GM12878 (cell line): ENCODE results near the gene IFT27. TPM values are rescaled to one million over a fixed set of nuclear protein-coding genes. Genes with fewer than 3 reads are reported as not detected.

Experiments
- ATAC-seq: fragments of 200-7000 bp; cut with Tn5 transposase; 3 replicates; pipeline ENCODE4 v1.9.1; 2020; ENCODE audit warnings: mild to moderate bottlenecking, moderate library complexity
- BruUV-seq: library from RNA; stranded (reverse); fragments of 400-500 nt; replicated peaks from 2 replicates; lab custom pipeline; 2021; lab: Mats Ljungman, UMichigan
- CTCF ChIA-PET: fragments of 300-600 bp; sonication (Branson Sonifier 250); formaldehyde crosslinking; extraction: SDS; loops from one replicate; lab custom pipeline; 2021; ENCODE audit warnings: inconsistent platforms; lab: Yijun Ruan, JAX
- POLR2A ChIA-PET: fragments of 350-600 bp; formaldehyde crosslinking; extraction: SDS; loops from one replicate; lab custom pipeline; 2021; ENCODE audit warnings: inconsistent platforms; lab: Charles Lee
- RAD21 ChIA-PET: fragments of 300-600 bp; sonication (Branson Sonifier 250); formaldehyde crosslinking; loops from one replicate; lab custom pipeline; 2023; ENCODE audit warnings: antibody characterized with exemption; ENCODE audit not compliant: unreplicated experiment; lab: Charles Lee
- SMC1A ChIA-PET: fragments of 300-600 bp; sonication (Branson Sonifier 250); formaldehyde crosslinking; loops from one replicate; lab custom pipeline; 2023; ENCODE audit not compliant: unreplicated experiment, uncharacterized antibody; lab: Charles Lee
- DNase-seq: peaks from one replicate; pipeline ENCODE4 v3.0.0-alpha.2; 2011; ENCODE audit warnings: low read depth, low spot score
- FAIRE-seq: peaks from 3 replicates; lab custom pipeline; 2011; peaks lifted over from hg19 to GRCh38; lab: Jason Lieb, UNC
- H2AFZ ChIP-seq: 2 replicates; pipeline ENCODE4 v1.6.0; 2011; ENCODE audit warnings: low read depth, low read length, control low read depth; ENCODE audit not compliant: control insufficient read depth
- H3K27ac ChIP-seq: 2 replicates; pipeline ENCODE4 v1.5.1; 2011; ENCODE audit warnings: control low read depth; ENCODE audit not compliant: control insufficient read depth, insufficient read depth
- H3K27me3 ChIP-seq, 2 experiments: replicated peaks in 1 of 2; 2 replicates each; pipeline versions ENCODE4 v1.6.0 to v1.6.1; 2011; ENCODE audit warnings: low read length in 1 of 2; ENCODE audit not compliant: control insufficient read depth in 2 of 2, insufficient read depth in 2 of 2
- H3K36me3 ChIP-seq, 2 experiments: 2 replicates each; pipeline ENCODE4 v1.5.1; 2011; ENCODE audit warnings: low read length in 1 of 2; ENCODE audit not compliant: control insufficient read depth in 2 of 2, insufficient read depth in 2 of 2
- H3K4me1 ChIP-seq: 2 replicates; pipeline ENCODE4 v1.6.1; 2011; ENCODE audit warnings: mild to moderate bottlenecking, low read length, moderate library complexity, mixed read lengths; ENCODE audit not compliant: control insufficient read depth, insufficient read depth
- H3K4me2 ChIP-seq: 2 replicates; pipeline ENCODE4 v1.6.0; 2011; ENCODE audit warnings: control low read depth; ENCODE audit not compliant: control insufficient read depth, insufficient read depth
- H3K4me3 ChIP-seq: fragments of 200-600 bp; sonication (generic); 2 replicates; pipeline ENCODE4 v1.5.1; 2016
- H3K79me2 ChIP-seq: 2 replicates; pipeline ENCODE4 v1.6.0; 2011; ENCODE audit warnings: low read length; ENCODE audit not compliant: control insufficient read depth, insufficient read depth
- H3K9ac ChIP-seq: 2 replicates; pipeline ENCODE4 v1.8.0; 2011; ENCODE audit warnings: low read length, control low read depth, mixed read lengths; ENCODE audit not compliant: control insufficient read depth, insufficient read depth
- H3K9me3 ChIP-seq: replicated peaks from 3 replicates; pipeline ENCODE4 v1.5.1; 2011; ENCODE audit warnings: mild to moderate bottlenecking, low read length; ENCODE audit not compliant: control insufficient read depth, insufficient read depth
- H4K20me1 ChIP-seq: 2 replicates; pipeline ENCODE4 v1.6.0; 2011; ENCODE audit not compliant: control insufficient read depth, insufficient read depth
- CBFB ChIP-seq: IDR thresholded peaks from 2 replicates; pipeline ENCODE4 v1.6.1; 2016; ENCODE audit warnings: antibody characterized with exemption, low read depth
- FOS ChIP-seq: IDR thresholded peaks from 3 replicates; pipeline ENCODE4 v1.6.1; 2011; ENCODE audit warnings: borderline replicate concordance; ENCODE audit not compliant: insufficient read length; ENCODE audit errors: extremely low read depth
- LARP7 ChIP-seq: fragments of 450-650 bp; IDR thresholded peaks from 2 replicates; pipeline ENCODE4 v1.6.1; 2017; ENCODE audit warnings: mild to moderate bottlenecking
- POLR2A ChIP-seq: IDR thresholded peaks from 2 replicates; pipeline ENCODE4 v1.6.1; 2011; ENCODE audit warnings: low read depth, mild to moderate bottlenecking, low read length
- WRNIP1 ChIP-seq: IDR thresholded peaks from 2 replicates; pipeline ENCODE4 v1.6.1; 2011; ENCODE audit warnings: low read depth, low read length, improper control_type of control experiment, borderline replicate concordance
- ZZZ3 ChIP-seq: IDR thresholded peaks from 2 replicates; pipeline ENCODE4 v1.6.1; 2011; ENCODE audit warnings: low read depth; ENCODE audit not compliant: control insufficient read depth, insufficient read length
- WGBS: methylation state at CpG from one replicate; pipeline ENCODE4 v1.1.6; 2016; ENCODE audit warnings: low lambda C conversion rate; ENCODE audit not compliant: insufficient replicate concordance, insufficient coverage; ENCODE audit errors: missing lambda C conversion rate; 5-methylcytosine and 5-hydroxymethylcytosine counted together
- in situ Hi-C: fragments of 300-500 bp; cut with MboI; formaldehyde crosslinking; loops from 9 replicates; pipeline ENCODE4 v1.14.3; 2018; ENCODE audit warnings: mixed read lengths
- intact Hi-C: fragments of 100-400 bp; cut with micrococcal nuclease; formaldehyde crosslinking; loops from one replicate; pipeline ENCODE4 v1.14.2; 2022; ENCODE audit not compliant: unreplicated experiment
- polyA plus RNA-seq, 11 experiments: library from polyadenylated mRNA; depleted of rRNA in 4 of 11; unstranded in 6 of 11; stranded (reverse) in 5 of 11; fragments of >200 nt; fragmentation: Nextera tagmentation in 4 of 11; fragmentation: Illumina TruSeq in 1 of 11; extraction: Ambion mirVana in 4 of 11; extraction: Trizol in 1 of 11; gene quantifications; 1 replicate in 1 of 11; 2 replicates in 10 of 11; pipeline versions ENCODE4 v1.2.1 to v1.2.3, GENCODE V29; 2011 to 2016; ENCODE audit warnings: inconsistent platforms in 2 of 11, missing spikeins in 2 of 11, low read depth in 1 of 11
- total RNA-seq, 4 experiments: library from RNA; depleted of rRNA in 3 of 4; stranded (reverse); fragments of >200 nt in 3 of 4; fragmentation: Illumina TruSeq in 1 of 4; extraction: Trizol in 1 of 4; gene quantifications; 2 replicates each; pipeline versions ENCODE4 v1.2.1 to v1.2.3, GENCODE V29; 2013 to 2021
- TF ChIP-seq, protein P1 (sequence below): IDR thresholded peaks from 2 replicates; pipeline ENCODE4 v1.6.1; 2011; ENCODE audit warnings: mild to moderate bottlenecking, low read depth, low read length, moderate library complexity; ENCODE audit not compliant: insufficient replicate concordance
- TF ChIP-seq, protein P2 (sequence below): fragments of 450-650 bp; IDR thresholded peaks from 2 replicates; pipeline ENCODE4 v1.6.1; 2017; ENCODE audit warnings: antibody characterized with exemption, mild to moderate bottlenecking, moderate library complexity
- TF ChIP-seq, protein P3 (sequence below): fragments of 150-350 bp; IDR thresholded peaks from 2 replicates; pipeline ENCODE4 v1.6.1; 2016; ENCODE audit warnings: low read depth, low read length

The IFT27 gene
- total and polyA plus RNA-seq, 10 of the 15 experiments (the other 5 are each of a cell fraction or from before 2014, with no cell fraction given) = 2.7 to 32.5 (median 10.2) TPM

DNA sequence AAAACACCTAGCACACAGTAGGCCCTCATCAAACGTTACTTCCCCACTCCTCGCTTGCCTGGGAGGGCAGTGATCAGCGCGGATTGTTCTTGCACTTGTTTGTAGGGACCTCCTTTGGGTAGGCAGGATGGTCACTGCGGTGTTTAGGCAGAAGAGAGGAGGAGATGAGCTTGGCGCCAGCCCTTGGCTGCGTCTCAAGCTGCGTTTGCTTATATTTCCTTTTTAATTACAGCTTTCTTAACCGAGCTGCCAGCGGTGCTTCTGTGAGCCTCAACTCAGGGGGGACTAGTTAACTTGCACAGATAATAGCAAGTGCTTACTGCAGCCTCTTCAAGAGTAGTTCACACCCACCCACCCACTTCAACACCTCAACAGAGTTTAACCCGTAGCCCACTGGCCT is 15.1 kb downstream of the IFT27 start:
- BruUV-seq = no TSS peak
- Histone ChIP-seq H2AFZ (no peak overlapping the region), H3K9ac (no peak overlapping the region), H3K27me3 (no peaks in the 10 kb centered on the region; a peak in 1 of 4 replicates), H3K4me1 (no peaks in the 10 kb centered on the region), H3K4me2 (no peak overlapping the region), H3K4me3 (no peak overlapping the region), H3K36me3 (no peaks in the 10 kb centered on the region), H4K20me1 (no peaks in the 10 kb centered on the region), H3K27ac (no peak overlapping the region), H3K79me2 (no peaks in the 10 kb centered on the region), H3K9me3 (no peaks in the 10 kb centered on the region)
- intact Hi-C loops = no loop called here
- RAD21 ChIA-PET = interaction anchor here (1.3 kb wide), 1 partner anchor 21 kb away, joined by 3 read pairs; no protein-coding TSS in a partner anchor
- DNase-seq (no peak), FAIRE-seq (no peak), ATAC-seq (no peak)
- in situ Hi-C loops = no loop called here
- POLR2A ChIA-PET = no interaction called here
- SMC1A ChIA-PET = interaction anchor here (1.0 kb wide), 1 partner anchor 15 kb away, joined by 5 read pairs; the partner anchor contains the start of gene IFT27
- no peak for TF ChIP-seq LARP7
- TF ChIP-seq, protein P1, sequence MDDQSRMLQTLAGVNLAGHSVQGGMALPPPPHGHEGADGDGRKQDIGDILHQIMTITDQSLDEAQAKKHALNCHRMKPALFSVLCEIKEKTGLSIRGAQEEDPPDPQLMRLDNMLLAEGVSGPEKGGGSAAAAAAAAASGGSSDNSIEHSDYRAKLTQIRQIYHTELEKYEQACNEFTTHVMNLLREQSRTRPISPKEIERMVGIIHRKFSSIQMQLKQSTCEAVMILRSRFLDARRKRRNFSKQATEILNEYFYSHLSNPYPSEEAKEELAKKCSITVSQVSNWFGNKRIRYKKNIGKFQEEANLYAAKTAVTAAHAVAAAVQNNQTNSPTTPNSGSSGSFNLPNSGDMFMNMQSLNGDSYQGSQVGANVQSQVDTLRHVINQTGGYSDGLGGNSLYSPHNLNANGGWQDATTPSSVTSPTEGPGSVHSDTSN = no peak
- no peak for TF ChIP-seq ZZZ3
- TF ChIP-seq, protein P2, sequence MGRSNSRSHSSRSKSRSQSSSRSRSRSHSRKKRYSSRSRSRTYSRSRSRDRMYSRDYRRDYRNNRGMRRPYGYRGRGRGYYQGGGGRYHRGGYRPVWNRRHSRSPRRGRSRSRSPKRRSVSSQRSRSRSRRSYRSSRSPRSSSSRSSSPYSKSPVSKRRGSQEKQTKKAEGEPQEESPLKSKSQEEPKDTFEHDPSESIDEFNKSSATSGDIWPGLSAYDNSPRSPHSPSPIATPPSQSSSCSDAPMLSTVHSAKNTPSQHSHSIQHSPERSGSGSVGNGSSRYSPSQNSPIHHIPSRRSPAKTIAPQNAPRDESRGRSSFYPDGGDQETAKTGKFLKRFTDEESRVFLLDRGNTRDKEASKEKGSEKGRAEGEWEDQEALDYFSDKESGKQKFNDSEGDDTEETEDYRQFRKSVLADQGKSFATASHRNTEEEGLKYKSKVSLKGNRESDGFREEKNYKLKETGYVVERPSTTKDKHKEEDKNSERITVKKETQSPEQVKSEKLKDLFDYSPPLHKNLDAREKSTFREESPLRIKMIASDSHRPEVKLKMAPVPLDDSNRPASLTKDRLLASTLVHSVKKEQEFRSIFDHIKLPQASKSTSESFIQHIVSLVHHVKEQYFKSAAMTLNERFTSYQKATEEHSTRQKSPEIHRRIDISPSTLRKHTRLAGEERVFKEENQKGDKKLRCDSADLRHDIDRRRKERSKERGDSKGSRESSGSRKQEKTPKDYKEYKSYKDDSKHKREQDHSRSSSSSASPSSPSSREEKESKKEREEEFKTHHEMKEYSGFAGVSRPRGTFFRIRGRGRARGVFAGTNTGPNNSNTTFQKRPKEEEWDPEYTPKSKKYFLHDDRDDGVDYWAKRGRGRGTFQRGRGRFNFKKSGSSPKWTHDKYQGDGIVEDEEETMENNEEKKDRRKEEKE = no peak
- TF ChIP-seq, protein P3, sequence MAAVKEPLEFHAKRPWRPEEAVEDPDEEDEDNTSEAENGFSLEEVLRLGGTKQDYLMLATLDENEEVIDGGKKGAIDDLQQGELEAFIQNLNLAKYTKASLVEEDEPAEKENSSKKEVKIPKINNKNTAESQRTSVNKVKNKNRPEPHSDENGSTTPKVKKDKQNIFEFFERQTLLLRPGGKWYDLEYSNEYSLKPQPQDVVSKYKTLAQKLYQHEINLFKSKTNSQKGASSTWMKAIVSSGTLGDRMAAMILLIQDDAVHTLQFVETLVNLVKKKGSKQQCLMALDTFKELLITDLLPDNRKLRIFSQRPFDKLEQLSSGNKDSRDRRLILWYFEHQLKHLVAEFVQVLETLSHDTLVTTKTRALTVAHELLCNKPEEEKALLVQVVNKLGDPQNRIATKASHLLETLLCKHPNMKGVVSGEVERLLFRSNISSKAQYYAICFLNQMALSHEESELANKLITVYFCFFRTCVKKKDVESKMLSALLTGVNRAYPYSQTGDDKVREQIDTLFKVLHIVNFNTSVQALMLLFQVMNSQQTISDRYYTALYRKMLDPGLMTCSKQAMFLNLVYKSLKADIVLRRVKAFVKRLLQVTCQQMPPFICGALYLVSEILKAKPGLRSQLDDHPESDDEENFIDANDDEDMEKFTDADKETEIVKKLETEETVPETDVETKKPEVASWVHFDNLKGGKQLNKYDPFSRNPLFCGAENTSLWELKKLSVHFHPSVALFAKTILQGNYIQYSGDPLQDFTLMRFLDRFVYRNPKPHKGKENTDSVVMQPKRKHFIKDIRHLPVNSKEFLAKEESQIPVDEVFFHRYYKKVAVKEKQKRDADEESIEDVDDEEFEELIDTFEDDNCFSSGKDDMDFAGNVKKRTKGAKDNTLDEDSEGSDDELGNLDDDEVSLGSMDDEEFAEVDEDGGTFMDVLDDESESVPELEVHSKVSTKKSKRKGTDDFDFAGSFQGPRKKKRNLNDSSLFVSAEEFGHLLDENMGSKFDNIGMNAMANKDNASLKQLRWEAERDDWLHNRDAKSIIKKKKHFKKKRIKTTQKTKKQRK = no peak
- TF ChIP-seq FOS = no peak
- no peak for TF ChIP-seq WRNIP1
- TF ChIP-seq CBFB = no peak
- TF ChIP-seq POLR2A = no peak
- CTCF ChIA-PET = interaction anchor here (1.4 to 1.7 kb wide), 2 partner anchors 13 to 217 kb away, joined by 6 to 9 read pairs; no protein-coding TSS in a partner anchor
- WGBS = 80% methylated on average over 11 of the region's 11 CpGs
